Parathyroid adenoma (tissue), 2 donors: ENCODE results near the gene SLC4A4.

Experiments
- H2AFZ ChIP-seq: fragments of 300-600 bp; sonication (generic); one replicate; pipeline ENCODE4 v1.7.0; 2017; ENCODE audit warnings: antibody characterized with exemption, mild to moderate bottlenecking
- H3K27ac ChIP-seq: fragments of 300-600 bp; sonication (generic); one replicate; pipeline ENCODE4 v1.7.0; 2017
- H3K27me3 ChIP-seq: fragments of 300-600 bp; sonication (generic); one replicate; pipeline ENCODE4 v1.7.0; 2017; ENCODE audit warnings: low read length; ENCODE audit not compliant: control insufficient read depth, insufficient read depth
- H3K36me3 ChIP-seq: fragments of 300-600 bp; sonication (generic); one replicate; pipeline ENCODE4 v1.7.0; 2017; ENCODE audit warnings: low read length; ENCODE audit not compliant: control insufficient read depth, insufficient read depth
- H3K4me1 ChIP-seq: fragments of 300-600 bp; sonication (generic); one replicate; pipeline ENCODE4 v1.7.0; 2017; ENCODE audit warnings: control low read depth
- H3K4me2 ChIP-seq: fragments of 300-600 bp; sonication (generic); one replicate; pipeline ENCODE4 v1.7.0; 2017; ENCODE audit warnings: low read length
- H3K4me3 ChIP-seq: fragments of 300-600 bp; sonication (generic); one replicate; pipeline ENCODE4 v1.7.0; 2017; ENCODE audit warnings: low read depth, low read length
- H3K79me2 ChIP-seq: fragments of 300-600 bp; sonication (generic); one replicate; pipeline ENCODE4 v1.7.0; 2017; ENCODE audit warnings: control low read depth
- H3K9ac ChIP-seq: fragments of 300-600 bp; sonication (generic); one replicate; pipeline ENCODE4 v1.7.0; 2017; ENCODE audit warnings: mild to moderate bottlenecking
- H3K9me3 ChIP-seq: fragments of 300-600 bp; sonication (generic); one replicate; pipeline ENCODE4 v1.7.0; 2017; ENCODE audit warnings: low read length; ENCODE audit not compliant: control insufficient read depth
- TF ChIP-seq, protein P1 (sequence below): fragments of 300-600 bp; sonication (generic); IDR thresholded peaks from one replicate; pipeline ENCODE4 v1.7.0; 2017; ENCODE audit warnings: antibody characterized with exemption, mild to moderate bottlenecking
- donor health status: primary hyperparathyroidism.

Gene SLC4A4

GRCh38 chr4:71382900-71383560, 44.2 kb downstream of the SLC4A4 start:
- no peak overlapping the region for H2AFZ ChIP-seq
- H3K4me2 ChIP-seq, result no peak overlapping the region
- no peaks in the 10 kb centered on the region for H3K36me3 ChIP-seq
- TF ChIP-seq, protein P1, sequence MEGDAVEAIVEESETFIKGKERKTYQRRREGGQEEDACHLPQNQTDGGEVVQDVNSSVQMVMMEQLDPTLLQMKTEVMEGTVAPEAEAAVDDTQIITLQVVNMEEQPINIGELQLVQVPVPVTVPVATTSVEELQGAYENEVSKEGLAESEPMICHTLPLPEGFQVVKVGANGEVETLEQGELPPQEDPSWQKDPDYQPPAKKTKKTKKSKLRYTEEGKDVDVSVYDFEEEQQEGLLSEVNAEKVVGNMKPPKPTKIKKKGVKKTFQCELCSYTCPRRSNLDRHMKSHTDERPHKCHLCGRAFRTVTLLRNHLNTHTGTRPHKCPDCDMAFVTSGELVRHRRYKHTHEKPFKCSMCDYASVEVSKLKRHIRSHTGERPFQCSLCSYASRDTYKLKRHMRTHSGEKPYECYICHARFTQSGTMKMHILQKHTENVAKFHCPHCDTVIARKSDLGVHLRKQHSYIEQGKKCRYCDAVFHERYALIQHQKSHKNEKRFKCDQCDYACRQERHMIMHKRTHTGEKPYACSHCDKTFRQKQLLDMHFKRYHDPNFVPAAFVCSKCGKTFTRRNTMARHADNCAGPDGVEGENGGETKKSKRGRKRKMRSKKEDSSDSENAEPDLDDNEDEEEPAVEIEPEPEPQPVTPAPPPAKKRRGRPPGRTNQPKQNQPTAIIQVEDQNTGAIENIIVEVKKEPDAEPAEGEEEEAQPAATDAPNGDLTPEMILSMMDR, result no peak
- no peak overlapping the region for H3K9ac ChIP-seq
- no peaks in the 10 kb centered on the region for H3K79me2 ChIP-seq
- H3K9me3 ChIP-seq, result no peaks in the 10 kb centered on the region
- H3K4me1 ChIP-seq, result no peaks in the 10 kb centered on the region
- no peak overlapping the region for H3K27ac ChIP-seq
- no peaks in the 10 kb centered on the region for H3K27me3 ChIP-seq
- no peak overlapping the region for H3K4me3 ChIP-seq

- H3K4me3 ChIP-seq, result no peak overlapping the region
These were observed 45.2 kb downstream of the SLC4A4 start for GRCh38 chr4:71383984-71384383.

DNA sequence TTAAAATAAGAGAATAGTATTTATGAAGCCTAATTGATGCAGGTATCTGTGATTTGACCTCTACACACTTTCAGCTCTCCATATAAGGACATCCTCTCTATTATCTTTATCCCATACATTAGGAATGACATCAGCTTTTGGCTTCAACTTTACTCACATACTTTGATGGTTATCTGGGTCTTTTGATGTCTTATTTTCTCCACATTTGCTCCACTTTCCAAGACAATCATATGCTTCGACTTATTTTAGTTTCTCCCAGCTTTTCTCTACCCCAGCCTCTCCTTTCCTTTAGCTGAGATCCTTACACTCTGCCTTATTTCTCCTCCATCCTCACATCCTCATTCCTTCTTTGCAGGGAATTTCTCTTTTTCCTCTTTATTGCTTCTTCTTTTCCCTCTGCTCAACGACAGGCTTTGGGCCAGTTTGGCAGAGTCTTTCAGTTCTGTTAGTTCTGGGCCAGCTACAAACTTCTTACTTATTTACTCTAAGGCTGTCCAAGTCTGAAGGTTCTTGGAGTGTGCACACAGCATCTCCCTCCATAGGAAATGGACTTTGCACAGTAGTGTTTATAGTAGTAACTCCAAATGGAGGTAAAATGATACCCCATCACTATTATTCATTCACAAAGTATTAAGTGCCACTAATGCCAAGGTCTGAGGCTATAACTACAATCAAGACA, 50.5 kb downstream of the SLC4A4 start:
- Histone ChIP-seq H3K27ac (no peak overlapping the region), H3K27me3 (no peaks in the 10 kb centered on the region), H2AFZ (no peak overlapping the region), H3K4me3 (no peak overlapping the region), H3K79me2 (no peaks in the 10 kb centered on the region), H3K36me3 (no peaks in the 10 kb centered on the region), H3K9ac (no peak overlapping the region), H3K9me3 (no peaks in the 10 kb centered on the region), H3K4me2 (no peak overlapping the region), H3K4me1 (no peaks in the 10 kb centered on the region)
- TF ChIP-seq, protein P1, result no peak

More at GRCh38 chr4:71383984-71384383, 45.2 kb downstream of the SLC4A4 start:
- TF ChIP-seq, protein P1, result no peak
- no peaks in the 10 kb centered on the region for H3K4me1 ChIP-seq
- no peak overlapping the region for H2AFZ ChIP-seq
- H3K27ac ChIP-seq, result no peak overlapping the region
- H3K79me2 ChIP-seq, result no peaks in the 10 kb centered on the region
- no peaks in the 10 kb centered on the region for H3K27me3 ChIP-seq
- no peak overlapping the region for H3K4me2 ChIP-seq
- H3K9ac ChIP-seq, result no peak overlapping the region
- no peaks in the 10 kb centered on the region for H3K36me3 ChIP-seq
- H3K9me3 ChIP-seq, result no peaks in the 10 kb centered on the region

DNA sequence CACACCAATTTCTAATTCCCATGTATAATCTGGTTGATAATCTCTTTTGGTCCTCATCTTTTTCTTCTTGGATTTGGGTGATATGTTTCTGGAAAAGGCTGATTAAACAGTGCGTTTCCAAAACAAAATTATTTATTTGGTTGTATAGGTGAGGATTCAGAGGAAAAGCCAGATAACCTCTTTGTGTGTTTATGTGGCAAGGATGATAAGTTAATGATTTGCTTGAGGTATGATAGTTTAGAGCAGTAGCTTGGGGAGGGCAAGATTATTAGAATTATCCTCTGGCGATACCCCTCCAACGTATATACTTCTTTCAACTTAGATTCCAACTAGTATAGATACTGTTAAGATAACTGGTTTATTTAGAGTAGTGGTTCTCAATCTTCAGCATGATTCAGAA, 53.3 kb downstream of the SLC4A4 start:
- H3K9ac ChIP-seq, result no peak overlapping the region
- H3K27me3 ChIP-seq, result no peaks in the 10 kb centered on the region
- TF ChIP-seq, protein P1, result no peak
- no peak overlapping the region for H3K4me2 ChIP-seq
- no peaks in the 10 kb centered on the region for H3K9me3 ChIP-seq
- H2AFZ ChIP-seq, result no peak overlapping the region
- no peak overlapping the region for H3K4me3 ChIP-seq
- no peaks in the 10 kb centered on the region for H3K36me3 ChIP-seq
- H3K27ac ChIP-seq, result no peak overlapping the region
- no peaks in the 10 kb centered on the region for H3K79me2 ChIP-seq
- peaks cover 4% of the 10 kb centered on the region for H3K4me1 ChIP-seq
